ENCODE measurements around the gene RGS6.

RGS6 gene

DNA sequence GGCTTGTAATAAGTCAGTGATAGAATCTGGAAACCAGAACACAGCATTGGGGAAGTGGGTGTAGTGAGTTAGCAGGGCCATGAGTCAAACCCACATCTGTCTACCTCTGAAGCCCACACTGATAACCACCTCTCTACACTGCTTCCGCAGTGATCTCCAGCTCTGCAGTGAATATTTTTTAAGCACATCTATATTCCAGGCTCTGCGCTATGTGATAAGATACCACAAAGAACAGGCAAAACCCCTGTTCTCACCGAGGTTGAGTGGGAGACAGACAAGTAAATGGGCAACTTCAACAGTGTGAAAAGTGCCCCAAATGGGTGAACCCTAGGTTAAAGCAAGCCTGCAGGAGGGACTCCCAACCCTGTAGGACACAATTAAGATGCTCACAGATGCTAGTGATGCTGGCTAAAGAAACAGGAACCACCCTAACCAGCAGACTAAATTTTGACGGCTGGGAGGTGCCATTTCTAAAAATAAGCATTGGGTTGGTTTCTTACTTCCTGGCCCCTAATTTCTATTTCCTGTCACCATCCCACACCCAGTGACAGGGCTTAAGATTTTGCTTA, 586.7 kb downstream of the RGS6 start:
- no peaks in the 10 kb centered on the region for H3K79me1 ChIP-seq (replicated peaks; ENCODE audit: low read length, poor library complexity, severe bottlenecking)
- no peak overlapping the region for H3K4ac ChIP-seq (ENCODE audit: low read depth in 1 of 2, low read length in 2 of 2)
- WGBS: 95% methylated on average over 4 of the region's 4 CpGs
- no peak overlapping the region for H3K18ac ChIP-seq (ENCODE audit: low read depth in 1 of 2, low read length in 2 of 2)
- H2AFZ ChIP-seq (ENCODE audit: low read depth, low read length): no peak overlapping the region
- H3K14ac ChIP-seq (ENCODE audit: low read length in 2 of 2): no peak overlapping the region
- no peak overlapping the region for H3K27ac ChIP-seq (ENCODE audit: low read length, poor library complexity, severe bottlenecking)
- no peak overlapping the region for H3K4me2 ChIP-seq (ENCODE audit: low read length, poor library complexity, severe bottlenecking)
- H4K8ac ChIP-seq (ENCODE audit: low read length): no peak overlapping the region
- H3K36me3 ChIP-seq (ENCODE audit: control insufficient read depth in 1 of 2, insufficient read depth in 2 of 2, low read depth in 1 of 2, low read length in 2 of 2): no peaks in the 10 kb centered on the region
- no peak overlapping the region for H3K23ac ChIP-seq (ENCODE audit: low read length in 2 of 2)
- H2BK120ac ChIP-seq (ENCODE audit: low read depth, low read length): no peak overlapping the region
- peaks cover 11% of the 10 kb centered on the region for H3K9me3 ChIP-seq (ENCODE audit: control insufficient read depth, low read length)
- no peak overlapping the region for H2AK5ac ChIP-seq (ENCODE audit: low read length, severe bottlenecking)
- no peak overlapping the region for H4K91ac ChIP-seq (ENCODE audit: low read length)
- no peaks in the 10 kb centered on the region for H3K27me3 ChIP-seq (ENCODE audit: control insufficient read depth in 1 of 2, insufficient read depth in 1 of 2, low read length in 2 of 2)
- peaks cover 21% of the 10 kb centered on the region for H3K4me1 ChIP-seq (ENCODE audit: control insufficient read depth, insufficient read depth, low read depth, low read length)
- H3K9ac ChIP-seq (ENCODE audit: low read length): no peak overlapping the region
- H3K4me3 ChIP-seq (ENCODE audit: insufficient read depth in 1 of 2, low read depth in 1 of 2, low read length in 2 of 2): no peak overlapping the region
- no peak overlapping the region for H2BK15ac ChIP-seq (ENCODE audit: low read depth, poor library complexity, severe bottlenecking)
- no peak for DNase-seq
- no peak overlapping the region for H2BK5ac ChIP-seq (ENCODE audit: low read depth, low read length, poor library complexity, severe bottlenecking)
- no peak overlapping the region for H2BK12ac ChIP-seq (ENCODE audit: low read length in 2 of 2)

DNA sequence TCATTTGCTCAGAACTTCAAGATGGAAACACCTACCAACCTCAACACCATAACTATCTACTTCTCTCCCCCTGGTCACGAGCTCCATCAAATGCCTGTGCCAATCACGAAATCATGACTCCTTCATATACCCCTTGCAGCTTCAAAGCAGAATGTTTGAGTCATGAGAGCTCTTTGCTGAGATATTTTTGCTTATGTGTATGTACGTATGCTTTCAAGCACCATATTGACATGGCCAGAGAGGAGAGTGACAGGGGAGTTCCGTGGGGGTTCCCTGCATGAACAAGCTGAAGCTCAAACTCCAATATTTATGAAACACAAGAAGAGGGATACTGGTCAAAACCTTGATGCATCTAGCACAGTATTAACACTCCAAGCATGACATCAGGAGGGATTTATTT, 587.3 kb downstream of the RGS6 start:
- Histone ChIP-seq H4K8ac (ENCODE audit: low read length) (no peak overlapping the region), H2AFZ (ENCODE audit: low read depth, low read length) (no peak overlapping the region), H2BK12ac (ENCODE audit: low read length in 2 of 2) (no peak overlapping the region), H2AK5ac (ENCODE audit: low read length, severe bottlenecking) (no peak overlapping the region), H2BK5ac (ENCODE audit: low read depth, low read length, poor library complexity, severe bottlenecking) (no peak overlapping the region), H4K91ac (ENCODE audit: low read length) (no peak overlapping the region), H3K23ac (ENCODE audit: low read length in 2 of 2) (no peak overlapping the region), H3K14ac (ENCODE audit: low read length in 2 of 2) (no peak overlapping the region), H3K27me3 (ENCODE audit: control insufficient read depth in 1 of 2, insufficient read depth in 1 of 2, low read length in 2 of 2) (no peaks in the 10 kb centered on the region), H3K79me1 (replicated peaks; ENCODE audit: low read length, poor library complexity, severe bottlenecking) (no peaks in the 10 kb centered on the region), H2BK120ac (ENCODE audit: low read depth, low read length) (no peak overlapping the region), H2BK15ac (ENCODE audit: low read depth, poor library complexity, severe bottlenecking) (no peak overlapping the region), H3K9ac (ENCODE audit: low read length) (no peak overlapping the region), H3K36me3 (ENCODE audit: control insufficient read depth in 1 of 2, insufficient read depth in 2 of 2, low read depth in 1 of 2, low read length in 2 of 2) (no peaks in the 10 kb centered on the region), H3K27ac (ENCODE audit: low read length, poor library complexity, severe bottlenecking) (no peak overlapping the region), H3K4ac (ENCODE audit: low read depth in 1 of 2, low read length in 2 of 2) (no peak overlapping the region), H3K18ac (ENCODE audit: low read depth in 1 of 2, low read length in 2 of 2) (no peak overlapping the region), H3K4me2 (ENCODE audit: low read length, poor library complexity, severe bottlenecking) (no peak overlapping the region), H3K4me1 (ENCODE audit: control insufficient read depth, insufficient read depth, low read depth, low read length) (peaks cover 18% of the 10 kb centered on the region), H3K9me3 (ENCODE audit: control insufficient read depth, low read length) (peaks cover 11% of the 10 kb centered on the region), H3K4me3 (ENCODE audit: insufficient read depth in 1 of 2, low read depth in 1 of 2, low read length in 2 of 2) (no peak overlapping the region)
- WGBS: 95% methylated on average over 3 of the region's 4 CpGs
- DNase-seq: no peak

DNA sequence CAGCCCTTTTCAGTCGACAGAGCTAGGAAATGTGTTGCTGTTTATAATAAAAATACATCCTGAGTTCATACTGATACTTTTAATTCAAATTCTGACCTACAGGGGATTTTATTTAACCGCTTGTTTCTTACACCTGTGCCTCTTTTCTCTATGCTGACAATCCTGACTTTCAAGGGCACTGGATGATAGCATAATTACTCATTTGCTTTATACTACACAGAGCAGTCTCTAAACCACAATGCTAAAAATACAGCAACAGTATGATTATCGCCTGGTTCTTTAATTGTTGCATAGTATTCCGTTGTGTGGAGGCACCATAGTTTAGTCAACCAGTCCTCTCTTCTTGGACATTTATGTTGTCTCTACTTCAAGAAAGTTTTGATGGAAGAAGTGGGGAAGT, 588.8 kb downstream of the RGS6 start:
- H3K9ac ChIP-seq (ENCODE audit: low read length): no peak overlapping the region
- H3K36me3 ChIP-seq (ENCODE audit: control insufficient read depth in 1 of 2, insufficient read depth in 2 of 2, low read depth in 1 of 2, low read length in 2 of 2): no peaks in the 10 kb centered on the region
- H3K4me1 ChIP-seq (ENCODE audit: control insufficient read depth, insufficient read depth, low read depth, low read length): peaks cover 10% of the 10 kb centered on the region
- H4K8ac ChIP-seq (ENCODE audit: low read length): no peak overlapping the region
- H3K4me3 ChIP-seq (ENCODE audit: insufficient read depth in 1 of 2, low read depth in 1 of 2, low read length in 2 of 2): no peak overlapping the region
- no peak for DNase-seq
- H2BK120ac ChIP-seq (ENCODE audit: low read depth, low read length): no peak overlapping the region
- H2AFZ ChIP-seq (ENCODE audit: low read depth, low read length): no peak overlapping the region
- H2BK12ac ChIP-seq (ENCODE audit: low read length in 2 of 2): no peak overlapping the region
- no peaks in the 10 kb centered on the region for H3K79me1 ChIP-seq (replicated peaks; ENCODE audit: low read length, poor library complexity, severe bottlenecking)
- H3K4ac ChIP-seq (ENCODE audit: low read depth in 1 of 2, low read length in 2 of 2): no peak overlapping the region
- H2AK5ac ChIP-seq (ENCODE audit: low read length, severe bottlenecking): no peak overlapping the region
- H3K14ac ChIP-seq (ENCODE audit: low read length in 2 of 2): no peak overlapping the region
- H2BK5ac ChIP-seq (ENCODE audit: low read depth, low read length, poor library complexity, severe bottlenecking): no peak overlapping the region
- H3K4me2 ChIP-seq (ENCODE audit: low read length, poor library complexity, severe bottlenecking): no peak overlapping the region
- H3K18ac ChIP-seq (ENCODE audit: low read depth in 1 of 2, low read length in 2 of 2): no peak overlapping the region
- H3K27me3 ChIP-seq (ENCODE audit: control insufficient read depth in 1 of 2, insufficient read depth in 1 of 2, low read length in 2 of 2): no peaks in the 10 kb centered on the region
- WGBS: 85% methylated on average over 3 of the region's 4 CpGs
- H4K91ac ChIP-seq (ENCODE audit: low read length): no peak overlapping the region
- peaks cover 11% of the 10 kb centered on the region for H3K9me3 ChIP-seq (ENCODE audit: control insufficient read depth, low read length)
- no peak overlapping the region for H2BK15ac ChIP-seq (ENCODE audit: low read depth, poor library complexity, severe bottlenecking)
- no peak overlapping the region for H3K23ac ChIP-seq (ENCODE audit: low read length in 2 of 2)
- no peak overlapping the region for H3K27ac ChIP-seq (ENCODE audit: low read length, poor library complexity, severe bottlenecking)

DNA sequence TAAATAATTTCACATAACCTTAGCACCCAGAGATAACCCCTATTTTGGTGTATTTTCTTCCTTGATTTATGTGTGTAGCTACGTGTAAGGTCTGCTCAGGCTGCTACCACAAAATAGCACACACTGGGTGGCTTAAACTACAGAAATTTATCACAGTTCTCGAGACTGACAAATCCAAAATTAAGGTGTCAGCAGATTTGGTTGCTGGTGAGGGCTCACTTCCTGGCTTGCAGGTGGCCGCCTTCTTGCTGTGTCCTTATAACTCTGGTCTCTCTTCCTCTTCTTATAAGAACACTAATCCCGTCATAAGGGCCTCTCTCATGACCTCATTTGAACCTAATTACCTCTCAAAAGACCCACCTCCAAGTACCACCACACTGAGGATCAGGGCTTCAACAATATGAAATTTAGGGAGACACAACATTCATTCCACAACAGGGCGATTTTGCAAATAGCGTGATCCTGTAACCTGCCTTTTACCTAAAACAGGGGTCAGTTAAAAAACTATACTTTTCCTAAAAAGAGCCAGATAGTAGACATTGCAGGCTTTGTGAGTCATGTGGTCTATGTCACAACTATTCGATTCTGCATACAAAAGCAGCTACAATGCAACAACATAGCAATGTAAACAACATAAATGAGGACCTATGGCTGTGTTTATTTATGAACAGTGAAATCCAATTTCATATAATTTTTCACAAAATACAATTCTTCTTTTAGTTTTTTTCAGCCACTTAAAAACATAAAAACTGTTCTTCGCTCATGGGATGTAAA, 589.9 kb downstream of the RGS6 start:
- WGBS: 85% methylated on average over 6 of the region's 8 CpGs
- Histone ChIP-seq H3K27ac (ENCODE audit: low read length, poor library complexity, severe bottlenecking) (no peak overlapping the region), H3K4me3 (ENCODE audit: insufficient read depth in 1 of 2, low read depth in 1 of 2, low read length in 2 of 2) (no peak overlapping the region), H3K4ac (ENCODE audit: low read depth in 1 of 2, low read length in 2 of 2) (no peak overlapping the region), H3K27me3 (ENCODE audit: control insufficient read depth in 1 of 2, insufficient read depth in 1 of 2, low read length in 2 of 2) (no peaks in the 10 kb centered on the region), H2BK12ac (ENCODE audit: low read length in 2 of 2) (no peak overlapping the region), H3K23ac (ENCODE audit: low read length in 2 of 2) (no peak overlapping the region), H3K18ac (ENCODE audit: low read depth in 1 of 2, low read length in 2 of 2) (no peak overlapping the region), H2AFZ (ENCODE audit: low read depth, low read length) (no peak overlapping the region), H2BK15ac (ENCODE audit: low read depth, poor library complexity, severe bottlenecking) (no peak overlapping the region), H3K36me3 (ENCODE audit: control insufficient read depth in 1 of 2, insufficient read depth in 2 of 2, low read depth in 1 of 2, low read length in 2 of 2) (no peaks in the 10 kb centered on the region), H3K14ac (ENCODE audit: low read length in 2 of 2) (no peak overlapping the region), H3K4me1 (ENCODE audit: control insufficient read depth, insufficient read depth, low read depth, low read length) (peaks cover 1% of the 10 kb centered on the region), H3K4me2 (ENCODE audit: low read length, poor library complexity, severe bottlenecking) (no peak overlapping the region), H2BK120ac (ENCODE audit: low read depth, low read length) (no peak overlapping the region), H4K8ac (ENCODE audit: low read length) (no peak overlapping the region), H4K91ac (ENCODE audit: low read length) (no peak overlapping the region), H2BK5ac (ENCODE audit: low read depth, low read length, poor library complexity, severe bottlenecking) (no peak overlapping the region), H2AK5ac (ENCODE audit: low read length, severe bottlenecking) (no peak overlapping the region), H3K9ac (ENCODE audit: low read length) (no peak overlapping the region), H3K9me3 (ENCODE audit: control insufficient read depth, low read length) (peaks cover 11% of the 10 kb centered on the region), H3K79me1 (replicated peaks; ENCODE audit: low read length, poor library complexity, severe bottlenecking) (no peaks in the 10 kb centered on the region)
- DNase-seq: peak; percentile 28
